HepG2 (cell line): ENCODE measurements around the gene GNB1. TPM values are rescaled to one million over a fixed set of nuclear protein-coding genes. Genes with fewer than 3 reads are reported as not detected.

ENCODE experiments used
- ATAC-seq: fragments of 200-7000 bp; cut with Tn5 transposase; 3 replicates; pipeline ENCODE4 v1.9.1; 2020; ENCODE audit warnings: mild to moderate bottlenecking, moderate library complexity
- BruUV-seq: library from RNA; stranded (reverse); fragments of 400-500 nt; replicated peaks from 2 replicates; lab custom pipeline; 2021; lab: Mats Ljungman, UMichigan
- CTCF ChIA-PET: fragments of 300-600 bp; formaldehyde crosslinking; extraction: SDS; loops from one replicate; lab custom pipeline; 2021; ENCODE audit warnings: low total read pairs, inconsistent platforms, low intra/inter-chr PET ratio; lab: Yijun Ruan, JAX
- POLR2A ChIA-PET: fragments of 350-600 bp; sonication (Branson Sonifier 250); formaldehyde crosslinking; loops from one replicate; lab custom pipeline; 2020; ENCODE audit warnings: antibody characterized with exemption, inconsistent platforms; lab: Yijun Ruan, JAX
- DNase-seq: peaks from one replicate; pipeline ENCODE4 v3.0.0-alpha.2; 2015; ENCODE audit warnings: low spot score
- FAIRE-seq: peaks from 3 replicates; lab custom pipeline; 2011; peaks lifted over from hg19 to GRCh38; lab: Jason Lieb, UNC
- H2AFZ ChIP-seq: one replicate; pipeline ENCODE4 v1.6.1; 2011; ENCODE audit warnings: low read length, inconsistent platforms
- H3K27ac ChIP-seq: fragments of 300-600 bp; 3 replicates; pipeline ENCODE4 v1.8.0; 2011; ENCODE audit warnings: mixed run types, mild to moderate bottlenecking, mixed read lengths, low read length, inconsistent platforms; ENCODE audit not compliant: insufficient read depth; ENCODE audit errors: extremely low read length
- H3K27me3 ChIP-seq, 2 experiments: fragments of 200-600 bp in 1 of 2; 2 replicates in 1 of 2; 3 replicates in 1 of 2; pipeline versions ENCODE4 v1.6.0 to v1.8.0; 2011; ENCODE audit warnings: low read length in 2 of 2, mild to moderate bottlenecking in 2 of 2, moderate library complexity in 2 of 2, inconsistent platforms in 1 of 2; ENCODE audit not compliant: insufficient read depth in 2 of 2, control insufficient read depth in 1 of 2
- H3K36me3 ChIP-seq, 2 experiments: fragments of 200-600 bp in 1 of 2; replicated peaks in 1 of 2; 2 replicates in 1 of 2; 3 replicates in 1 of 2; pipeline versions ENCODE4 v1.5.1 to v1.8.0; 2011; ENCODE audit warnings: low read length in 2 of 2, inconsistent platforms in 1 of 2; ENCODE audit not compliant: insufficient read depth in 2 of 2, control insufficient read depth in 1 of 2
- H3K4me1 ChIP-seq: 2 replicates; pipeline ENCODE4 v1.5.1; 2012; ENCODE audit warnings: low read length, inconsistent platforms; ENCODE audit not compliant: insufficient read depth
- H3K4me2 ChIP-seq: 2 replicates; pipeline ENCODE4 v1.6.0; 2011; ENCODE audit warnings: low read depth, low read length, inconsistent platforms
- H3K4me3 ChIP-seq, 3 experiments: fragments of 200-600 bp in 1 of 3; sonication (generic), shearing (Covaris generic) in 1 of 3; replicated peaks in 1 of 3; 2 replicates each; pipeline ENCODE4 v1.5.1; 2011 to 2016; ENCODE audit warnings: low read length in 3 of 3, inconsistent platforms in 2 of 3, low read depth in 2 of 3, mild to moderate bottlenecking in 2 of 3, control low read depth in 1 of 3, mixed read lengths in 1 of 3; ENCODE audit not compliant: insufficient read depth in 1 of 3
- H3K79me2 ChIP-seq: one replicate; pipeline ENCODE4 v1.6.1; 2011; ENCODE audit warnings: low read length, inconsistent platforms; ENCODE audit not compliant: insufficient read depth
- H3K9ac ChIP-seq: 2 replicates; pipeline ENCODE4 v1.6.0; 2011; ENCODE audit warnings: mild to moderate bottlenecking, low read depth, low read length, inconsistent platforms; ENCODE audit not compliant: insufficient read depth
- H3K9me3 ChIP-seq: 2 replicates; pipeline ENCODE4 v1.5.1; 2012; ENCODE audit warnings: mild to moderate bottlenecking, low read length
- H4K20me1 ChIP-seq: 2 replicates; pipeline ENCODE4 v1.6.0; 2011; ENCODE audit warnings: inconsistent platforms, mild to moderate bottlenecking, low read length, moderate library complexity; ENCODE audit not compliant: insufficient read depth
- DRAP1 ChIP-seq: IDR thresholded peaks from 2 replicates; pipeline ENCODE4 v1.6.1; 2016; ENCODE audit warnings: missing genetic modification reagents, missing compliant biosample characterization
- NCOA5 ChIP-seq: sonication (generic); formaldehyde crosslinking; IDR thresholded peaks from 2 replicates; pipeline ENCODE4 v1.4.0; 2020; ENCODE audit warnings: missing genetic modification reagents
- PCBP1 ChIP-seq: fragments of 200-400 bp; formaldehyde crosslinking; IDR thresholded peaks from 2 replicates; pipeline ENCODE4 v1.6.1; 2017; ENCODE audit warnings: mild to moderate bottlenecking, low read depth, low read length, borderline replicate concordance
- RFX5 ChIP-seq: IDR thresholded peaks from 2 replicates; pipeline ENCODE4 v1.6.1; 2011; ENCODE audit warnings: low read depth, low read length, improper control_type of control experiment
- TCF7L2 ChIP-seq: IDR thresholded peaks from 2 replicates; pipeline ENCODE4 v1.6.1; 2011; ENCODE audit warnings: mild to moderate bottlenecking, low read depth, low read length, moderate library complexity
- ZNF251 ChIP-seq: sonication (generic); formaldehyde crosslinking; IDR thresholded peaks from 2 replicates; pipeline ENCODE4 v1.9.0; 2021; ENCODE audit warnings: mild to moderate bottlenecking, missing genetic modification reagents
- ZNF33B ChIP-seq: sonication (generic); formaldehyde crosslinking; IDR thresholded peaks from 2 replicates; pipeline ENCODE4 v1.5.1; 2020; ENCODE audit warnings: mild to moderate bottlenecking, missing genetic modification reagents
- ZNF496 ChIP-seq: sonication (generic); formaldehyde crosslinking; IDR thresholded peaks from 2 replicates; pipeline ENCODE4 v1.8.1; 2023; ENCODE audit warnings: mild to moderate bottlenecking, moderate library complexity, missing genetic modification reagents; ENCODE audit not compliant: insufficient replicate concordance
- WGBS: methylation state at CpG from one replicate; pipeline ENCODE4 v1.1.6; 2017; ENCODE audit warnings: low lambda C conversion rate; 5-methylcytosine and 5-hydroxymethylcytosine counted together
- in situ Hi-C: cut with HindIII; loops from 2 replicates; pipeline ENCODE4 v1.10.0; 2017; ENCODE audit warnings: low pct_unique_long_range_greater_than_20kb; ENCODE audit not compliant: extremely low pct_ligation_motif_present
- intact Hi-C: fragments of 100-400 bp; cut with micrococcal nuclease; formaldehyde crosslinking; loops from one replicate; pipeline ENCODE4 v1.10.0; 2022; ENCODE audit not compliant: unreplicated experiment
- polyA plus RNA-seq, 8 experiments: library from polyadenylated mRNA; depleted of rRNA in 3 of 8; stranded (reverse) in 7 of 8; unstranded in 1 of 8; fragments of >200 nt; fragmentation: Illumina TruSeq in 4 of 8; extraction: Trizol in 4 of 8; gene quantifications; 2 replicates each; pipeline versions ENCODE4 v1.2.1 to v1.2.3, GENCODE V29; 2011 to 2016; ENCODE audit warnings: low read depth in 4 of 8, missing spikeins in 1 of 8, mixed read lengths in 1 of 8; ENCODE audit not compliant: insufficient read depth in 1 of 8
- total RNA-seq, 5 experiments: library from RNA; depleted of rRNA; stranded (reverse); fragments of >200 nt; fragmentation: Illumina TruSeq; extraction: Trizol; gene quantifications; 2 replicates each; pipeline ENCODE4 v1.2.3, GENCODE V29; 2016; ENCODE audit warnings: low read depth in 1 of 5
- TF ChIP-seq, protein P1 (sequence below): sonication (generic); formaldehyde crosslinking; conservative IDR thresholded peaks from 2 replicates; pipeline ENCODE4 v1.8.1; 2023; ENCODE audit warnings: missing genetic modification reagents
- TF ChIP-seq, protein P2 (sequence below): sonication (generic); formaldehyde crosslinking; IDR thresholded peaks from 2 replicates; pipeline ENCODE4 v1.4.0; 2020; ENCODE audit warnings: missing genetic modification reagents, borderline replicate concordance

The GNB1 gene
- total and polyA plus RNA-seq, 2 of the 13 experiments (the other 11 are each of a cell fraction or from before 2014, with no cell fraction given): 66.2 to 327 TPM

GRCh38 chr1:1899967-1900327, 9.1 kb upstream of the GNB1 start:
- in situ Hi-C loops: loop anchor here (10.0 kb wide), 1 partner anchor 115 kb away; no protein-coding TSS in a partner anchor
- H3K4me3 ChIP-seq: peak overlapping the region in 1 of 3 experiments; percentile 50; a peak in 1 of 6 replicates
- no peaks in the 10 kb centered on the region for H3K36me3 ChIP-seq
- ATAC-seq (no peak), DNase-seq (no peak), FAIRE-seq (no peak)
- H3K27ac ChIP-seq: no peak overlapping the region
- no peaks in the 10 kb centered on the region; a peak in 1 of 5 replicates for H3K27me3 ChIP-seq
- no peak overlapping the region for H3K9ac ChIP-seq
- H4K20me1 ChIP-seq: no peaks in the 10 kb centered on the region
- TF ChIP-seq, protein P1, sequence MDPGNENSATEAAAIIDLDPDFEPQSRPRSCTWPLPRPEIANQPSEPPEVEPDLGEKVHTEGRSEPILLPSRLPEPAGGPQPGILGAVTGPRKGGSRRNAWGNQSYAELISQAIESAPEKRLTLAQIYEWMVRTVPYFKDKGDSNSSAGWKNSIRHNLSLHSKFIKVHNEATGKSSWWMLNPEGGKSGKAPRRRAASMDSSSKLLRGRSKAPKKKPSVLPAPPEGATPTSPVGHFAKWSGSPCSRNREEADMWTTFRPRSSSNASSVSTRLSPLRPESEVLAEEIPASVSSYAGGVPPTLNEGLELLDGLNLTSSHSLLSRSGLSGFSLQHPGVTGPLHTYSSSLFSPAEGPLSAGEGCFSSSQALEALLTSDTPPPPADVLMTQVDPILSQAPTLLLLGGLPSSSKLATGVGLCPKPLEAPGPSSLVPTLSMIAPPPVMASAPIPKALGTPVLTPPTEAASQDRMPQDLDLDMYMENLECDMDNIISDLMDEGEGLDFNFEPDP (CRISPR knock-in tag): 0 out of 2 replicates have a peak, but pooled peaks have one; percentile 40
- 0 out of 2 replicates have a peak, but pooled peaks have one; percentile 8 for TF ChIP-seq PCBP1
- no peak for TF ChIP-seq DRAP1 (CRISPR knock-in tag)
- CTCF ChIA-PET: interaction anchor here (1.3 kb wide), 1 partner anchor 9 kb away, joined by 3 read pairs; no protein-coding TSS in a partner anchor
- intact Hi-C loops: loop anchor here (10.0 kb wide), 1 partner anchor 45 kb away; no protein-coding TSS in a partner anchor
- H2AFZ ChIP-seq: no peak overlapping the region
- peak overlapping the region; percentile 73 for H3K4me2 ChIP-seq
- no TSS peak for BruUV-seq
- peaks cover 61% of the 10 kb centered on the region for H3K4me1 ChIP-seq
- H3K79me2 ChIP-seq: no peaks in the 10 kb centered on the region
- WGBS: 74% methylated on average over 9 of the region's 9 CpGs
- POLR2A ChIA-PET: interaction anchor here (1.7 to 2.5 kb wide), 2 partner anchors 8 kb away, joined by 5 to 11 read pairs; no protein-coding TSS in a partner anchor
- no peaks in the 10 kb centered on the region for H3K9me3 ChIP-seq

DNA sequence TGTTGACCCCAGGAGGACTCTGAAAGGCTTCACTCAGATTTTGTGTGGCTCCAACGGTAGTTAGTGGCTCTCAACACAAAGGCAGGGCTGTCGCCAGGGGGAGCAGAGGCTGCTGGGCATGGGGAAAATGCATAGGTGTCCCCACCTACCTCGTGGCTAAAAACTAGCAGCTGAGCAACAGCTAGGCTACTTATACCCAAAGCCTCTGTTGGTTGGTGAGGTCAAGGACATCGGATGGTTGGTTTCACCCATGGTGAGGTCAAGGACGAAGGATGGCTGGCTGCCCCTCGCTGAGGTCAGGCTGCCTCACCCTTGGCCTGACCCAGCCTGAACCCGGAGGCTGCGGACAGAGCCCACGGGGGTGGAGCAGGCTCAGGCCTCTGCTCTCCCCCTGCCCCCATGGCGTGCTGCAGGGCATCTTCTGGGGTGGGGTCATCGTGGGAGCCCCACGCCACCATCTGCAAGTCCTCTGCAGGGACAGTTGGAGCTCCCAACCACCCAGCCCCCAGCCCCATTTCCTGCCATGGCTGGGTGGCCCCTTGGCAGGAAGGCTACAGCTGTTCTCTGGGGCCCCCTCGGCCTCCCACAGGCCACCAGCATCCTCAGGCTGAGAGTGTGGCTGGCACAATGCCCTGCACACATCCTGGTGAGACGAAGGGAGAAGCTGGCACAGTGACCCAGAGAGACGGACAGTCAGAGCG, 8.5 kb upstream of the GNB1 start:
- Histone ChIP-seq H3K4me1 (peaks cover 67% of the 10 kb centered on the region), H3K36me3 (no peaks in the 10 kb centered on the region), H3K4me3 (peak overlapping the region in 1 of 3 experiments; percentile 50; a peak in 2 of 6 replicates), H2AFZ (no peak overlapping the region), H3K27ac (no peak overlapping the region), H3K9ac (no peak overlapping the region), H3K4me2 (peak overlapping the region; percentile 73), H4K20me1 (no peaks in the 10 kb centered on the region), H3K79me2 (no peaks in the 10 kb centered on the region), H3K9me3 (no peaks in the 10 kb centered on the region), H3K27me3 (no peaks in the 10 kb centered on the region; a peak in 1 of 5 replicates)
- DNase-seq (peak; percentile 69), ATAC-seq (peak; percentile 66), FAIRE-seq (peak; percentile 92)
- intact Hi-C loops: no loop called here
- WGBS: 17% methylated on average over 6 of the region's 16 CpGs
- in situ Hi-C loops: no loop called here
- POLR2A ChIA-PET: interaction anchor here (2.5 kb wide), 1 partner anchor 9 kb away, joined by 11 read pairs; no protein-coding TSS in a partner anchor
- BruUV-seq: no TSS peak
- CTCF ChIA-PET: interaction anchor here (1.3 kb wide), 1 partner anchor 10 kb away, joined by 3 read pairs; no protein-coding TSS in a partner anchor
- TF ChIP-seq ZNF496 (CRISPR knock-in tag): no peak
- no peak for TF ChIP-seq ZNF251 (CRISPR knock-in tag)
- TF ChIP-seq ZNF33B: no peak
- no peak for TF ChIP-seq TCF7L2
- no peak for TF ChIP-seq RFX5
- no peak for TF ChIP-seq NCOA5
- TF ChIP-seq, protein P2, sequence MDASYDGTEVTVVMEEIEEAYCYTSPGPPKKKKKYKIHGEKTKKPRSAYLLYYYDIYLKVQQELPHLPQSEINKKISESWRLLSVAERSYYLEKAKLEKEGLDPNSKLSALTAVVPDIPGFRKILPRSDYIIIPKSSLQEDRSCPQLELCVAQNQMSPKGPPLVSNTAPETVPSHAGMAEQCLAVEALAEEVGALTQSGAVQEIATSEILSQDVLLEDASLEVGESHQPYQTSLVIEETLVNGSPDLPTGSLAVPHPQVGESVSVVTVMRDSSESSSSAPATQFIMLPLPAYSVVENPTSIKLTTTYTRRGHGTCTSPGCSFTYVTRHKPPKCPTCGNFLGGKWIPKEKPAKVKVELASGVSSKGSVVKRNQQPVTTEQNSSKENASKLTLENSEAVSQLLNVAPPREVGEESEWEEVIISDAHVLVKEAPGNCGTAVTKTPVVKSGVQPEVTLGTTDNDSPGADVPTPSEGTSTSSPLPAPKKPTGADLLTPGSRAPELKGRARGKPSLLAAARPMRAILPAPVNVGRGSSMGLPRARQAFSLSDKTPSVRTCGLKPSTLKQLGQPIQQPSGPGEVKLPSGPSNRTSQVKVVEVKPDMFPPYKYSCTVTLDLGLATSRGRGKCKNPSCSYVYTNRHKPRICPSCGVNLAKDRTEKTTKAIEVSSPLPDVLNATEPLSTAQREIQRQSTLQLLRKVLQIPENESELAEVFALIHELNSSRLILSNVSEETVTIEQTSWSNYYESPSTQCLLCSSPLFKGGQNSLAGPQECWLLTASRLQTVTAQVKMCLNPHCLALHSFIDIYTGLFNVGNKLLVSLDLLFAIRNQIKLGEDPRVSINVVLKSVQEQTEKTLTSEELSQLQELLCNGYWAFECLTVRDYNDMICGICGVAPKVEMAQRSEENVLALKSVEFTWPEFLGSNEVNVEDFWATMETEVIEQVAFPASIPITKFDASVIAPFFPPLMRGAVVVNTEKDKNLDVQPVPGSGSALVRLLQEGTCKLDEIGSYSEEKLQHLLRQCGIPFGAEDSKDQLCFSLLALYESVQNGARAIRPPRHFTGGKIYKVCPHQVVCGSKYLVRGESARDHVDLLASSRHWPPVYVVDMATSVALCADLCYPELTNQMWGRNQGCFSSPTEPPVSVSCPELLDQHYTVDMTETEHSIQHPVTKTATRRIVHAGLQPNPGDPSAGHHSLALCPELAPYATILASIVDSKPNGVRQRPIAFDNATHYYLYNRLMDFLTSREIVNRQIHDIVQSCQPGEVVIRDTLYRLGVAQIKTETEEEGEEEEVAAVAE (CRISPR knock-in tag): no peak
